Aorta (tissue), 4 donors: ENCODE results near the gene BID. TPM values are rescaled to one million over a fixed set of nuclear protein-coding genes. Genes with fewer than 3 reads are reported as not detected.

Experiments used
- microRNA-seq, 2 donors: library from miRNA; unstranded; fragments of <30 nt; microRNA quantifications; one replicate each; pipeline ENCODE4 v1.2.0, GENCODE V29; 2020
- polyA plus RNA-seq, 2 donors: library from polyadenylated mRNA; stranded (reverse); fragments of 200-250 nt; gene quantifications; one replicate each; pipeline ENCODE4 v1.2.3, GENCODE V29; 2013
- total RNA-seq, 2 donors: library from RNA; stranded (reverse); fragmentation: NEBNext Ultra II Directional; extraction: Animal tissue kit (Norgen Biotek cat#: 25700); gene quantifications; one replicate each; pipeline ENCODE4 v1.2.1, GENCODE V29; 2021
- donor health status: healthy with polysubstance abuse.
- donor health status: Bipolar disorder and iron deficiency.
- donor health status: DM: no; HTN: no; CAD: no.
- donor health status: DM: yes; HTN: yes; CAD: no.

Gene BID
- total and polyA plus RNA-seq, 4 donors, result 8.1 to 12.7 (median 10.0) TPM

Small RNA genes within 50 kb of the gene (microRNA-seq; reads per million reads assigned to microRNA genes)
- 0 reads per million in 2 donors for gene MIR3198-1

Other genes starting within 250 kb of the BID start
- gene SLC25A18, start 211.0 kb downstream of the BID start, total RNA-seq, result under 1 TPM; 0.33 to 0.52 TPM
- under 1 TPM in 1 of 2 donors, not detected in 1; 0.18 TPM for gene SLC25A18, start 211.0 kb downstream of the BID start, polyA plus RNA-seq
- 100 to 1,000 TPM in 1 of 2 donors, 10 to 100 TPM in 1; 93.0 to 116 TPM for gene ATP6V1E1, start 145.7 kb downstream of the BID start, total RNA-seq
- 100 to 1,000 TPM; 137 to 163 TPM for gene ATP6V1E1, start 145.7 kb downstream of the BID start, polyA plus RNA-seq
- 10 to 100 TPM; 31.7 to 39.9 TPM for gene BCL2L13, start 135.7 kb downstream of the BID start, total RNA-seq
- gene BCL2L13, start 135.7 kb downstream of the BID start, polyA plus RNA-seq, result 10 to 100 TPM; 22.8 to 24.3 TPM